T-helper 22 cell (primary cell): ENCODE data around the gene TUBA1C.
A peak's percentile ranks its signal among the peaks of the same experiment; 100 is the strongest.

Experiments used
- DNase-seq: peaks from one replicate; pipeline ENCODE4 v3.0.0-alpha.2; 2020; ENCODE audit warnings: low read depth

Gene TUBA1C

DNA sequence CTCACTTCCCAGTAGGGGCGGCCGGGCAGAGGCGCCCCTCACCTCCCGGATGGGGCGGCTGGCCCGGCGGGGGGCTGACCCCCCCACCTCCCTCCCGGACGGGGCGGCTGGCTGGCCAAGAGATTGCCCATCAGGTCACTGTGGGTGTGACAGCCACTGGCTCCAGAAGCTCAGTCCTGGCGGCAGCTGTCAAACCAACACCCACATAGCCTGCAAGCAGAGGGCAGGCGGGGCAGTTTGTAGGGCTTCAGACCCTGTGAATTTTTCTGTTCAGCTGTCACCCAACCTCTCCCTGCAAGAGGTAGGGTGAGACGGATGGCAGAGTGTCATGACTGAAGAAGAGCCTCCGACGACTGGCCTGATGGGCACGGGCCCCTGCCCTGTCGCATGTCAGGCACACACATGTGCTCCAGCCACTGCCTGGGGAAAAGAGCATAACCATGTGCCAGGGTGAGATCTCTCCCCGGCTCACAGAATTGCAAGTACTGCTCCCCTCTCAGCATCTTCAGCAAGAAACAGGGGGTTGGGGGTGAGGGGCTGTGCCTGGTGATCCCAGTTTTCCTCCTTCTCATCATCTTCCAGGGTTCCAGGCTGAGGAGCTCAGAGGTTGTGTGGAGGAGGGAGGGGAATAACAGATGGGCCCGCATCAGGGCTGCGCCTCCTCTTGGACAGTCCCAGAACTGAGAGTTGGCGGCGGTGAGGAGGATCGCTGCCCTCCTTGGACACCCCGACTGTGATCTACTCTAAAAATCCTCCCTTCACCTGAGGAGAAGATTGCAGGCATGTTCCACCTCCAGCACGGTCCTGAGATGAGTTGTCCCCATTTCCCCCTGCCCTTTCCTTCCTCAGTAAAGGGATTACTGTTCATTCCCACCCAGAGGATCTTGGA, 18.9 kb downstream of the TUBA1C start:
- DNase-seq = no peak

DNA sequence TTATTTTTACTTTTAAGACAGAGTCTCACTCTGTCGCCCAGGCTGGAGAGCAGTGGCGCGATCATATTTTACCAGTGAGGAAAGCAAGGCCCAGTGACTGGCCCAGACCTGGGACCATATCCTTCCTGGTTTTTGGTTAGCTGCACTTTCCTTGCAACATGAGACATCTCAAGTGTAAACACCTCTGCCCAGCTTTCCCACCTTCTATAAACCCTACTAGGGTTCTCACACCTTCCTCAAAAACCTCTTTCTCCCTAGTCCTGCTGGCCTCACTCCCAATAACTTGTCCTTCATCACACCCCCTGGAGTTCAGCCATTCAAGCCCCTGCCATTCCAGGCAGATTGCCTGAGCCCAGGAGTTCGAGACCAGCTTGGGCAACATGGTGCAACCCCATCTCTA, 19.8 kb downstream of the TUBA1C start:
- DNase-seq = no peak

DNA sequence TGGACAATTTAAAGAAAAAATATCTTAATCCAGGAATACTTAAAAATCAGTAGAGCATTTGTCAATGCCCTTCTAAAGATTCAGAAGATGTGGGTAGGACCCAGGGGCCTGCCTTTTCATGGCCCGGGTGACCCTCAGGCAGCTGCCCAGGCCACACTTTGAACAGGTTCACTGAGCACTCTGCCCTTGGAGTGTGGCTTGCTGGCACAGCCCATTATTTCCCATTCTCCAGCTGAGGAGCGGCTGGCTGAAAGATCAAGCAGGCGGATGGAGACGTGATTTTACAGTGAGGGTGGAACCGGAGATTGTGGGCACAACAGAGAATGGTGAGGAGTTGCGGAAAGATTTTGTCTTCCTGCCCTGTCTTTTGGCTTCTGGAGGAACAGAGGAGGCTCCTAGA, 23.0 kb downstream of the TUBA1C start:
- no peak for DNase-seq

DNA sequence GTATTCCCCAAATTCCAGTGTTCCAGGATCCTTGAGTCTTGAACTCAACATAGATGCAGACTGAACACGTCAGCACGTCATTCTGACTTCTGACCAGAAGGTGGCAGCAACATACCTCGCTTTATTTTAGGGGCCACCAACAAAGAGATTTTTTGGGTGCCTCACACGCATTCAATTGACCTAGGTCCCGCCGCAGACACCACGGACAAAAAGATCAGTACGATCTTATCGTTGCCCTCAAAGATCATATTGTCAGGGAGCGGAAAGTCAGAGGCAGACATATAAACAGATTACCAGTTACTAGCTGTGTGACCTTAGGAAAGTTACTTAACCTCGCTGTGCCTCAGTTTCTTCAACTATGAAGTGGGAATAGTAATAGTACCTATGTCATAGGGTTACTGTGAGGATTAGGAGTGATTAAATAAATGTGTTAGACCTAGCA, 23.6 kb downstream of the TUBA1C start:
- peak; percentile 30 for DNase-seq

DNA sequence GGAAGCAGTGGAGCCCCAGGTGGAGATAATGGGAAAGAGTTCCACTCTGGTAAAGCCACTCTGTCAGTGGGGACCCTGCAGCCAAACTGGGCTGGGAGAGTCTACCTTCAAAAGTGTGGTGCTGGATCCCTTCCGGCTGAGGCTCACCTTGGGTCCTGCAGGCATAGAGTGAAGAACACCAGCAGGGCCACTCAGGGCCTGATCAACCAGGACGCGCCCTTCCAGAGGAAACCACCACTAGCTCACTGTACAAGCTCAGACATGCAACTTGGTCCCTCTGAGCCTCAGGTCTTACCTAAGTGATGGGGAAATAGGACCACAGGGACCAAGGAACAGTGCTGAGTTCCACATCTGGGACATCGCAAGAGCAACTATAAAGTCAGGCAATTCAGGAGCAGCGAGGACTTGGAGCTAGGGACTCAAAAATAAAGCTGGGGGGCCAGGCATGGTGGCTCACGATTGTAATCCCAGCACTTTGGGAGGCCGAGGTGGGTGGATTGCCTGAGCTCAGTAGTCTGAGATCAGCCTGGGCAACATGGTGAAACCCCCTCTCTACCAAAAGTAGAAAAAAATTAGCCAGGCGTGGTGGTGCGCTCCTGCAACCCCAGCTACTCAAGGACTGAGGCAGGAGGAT, 24.2 kb downstream of the TUBA1C start:
- DNase-seq = no peak

DNA sequence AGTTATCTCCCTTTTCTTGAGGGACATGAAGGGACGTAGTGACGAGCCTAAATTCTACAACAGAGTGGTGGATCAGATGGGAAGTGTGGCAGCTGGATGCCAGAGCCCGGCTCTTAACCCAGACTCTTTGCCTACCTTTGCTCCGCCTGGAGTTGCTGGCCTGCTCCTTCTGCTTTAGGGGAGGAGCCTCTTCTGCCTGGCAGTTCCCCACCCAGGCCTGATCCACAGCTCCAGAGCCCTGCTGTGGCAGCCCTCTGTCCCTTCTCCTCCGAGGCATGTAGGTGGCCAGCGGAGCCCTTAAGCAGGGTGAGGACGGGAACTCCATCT, 27.8 kb downstream of the TUBA1C start:
- no peak for DNase-seq

DNA sequence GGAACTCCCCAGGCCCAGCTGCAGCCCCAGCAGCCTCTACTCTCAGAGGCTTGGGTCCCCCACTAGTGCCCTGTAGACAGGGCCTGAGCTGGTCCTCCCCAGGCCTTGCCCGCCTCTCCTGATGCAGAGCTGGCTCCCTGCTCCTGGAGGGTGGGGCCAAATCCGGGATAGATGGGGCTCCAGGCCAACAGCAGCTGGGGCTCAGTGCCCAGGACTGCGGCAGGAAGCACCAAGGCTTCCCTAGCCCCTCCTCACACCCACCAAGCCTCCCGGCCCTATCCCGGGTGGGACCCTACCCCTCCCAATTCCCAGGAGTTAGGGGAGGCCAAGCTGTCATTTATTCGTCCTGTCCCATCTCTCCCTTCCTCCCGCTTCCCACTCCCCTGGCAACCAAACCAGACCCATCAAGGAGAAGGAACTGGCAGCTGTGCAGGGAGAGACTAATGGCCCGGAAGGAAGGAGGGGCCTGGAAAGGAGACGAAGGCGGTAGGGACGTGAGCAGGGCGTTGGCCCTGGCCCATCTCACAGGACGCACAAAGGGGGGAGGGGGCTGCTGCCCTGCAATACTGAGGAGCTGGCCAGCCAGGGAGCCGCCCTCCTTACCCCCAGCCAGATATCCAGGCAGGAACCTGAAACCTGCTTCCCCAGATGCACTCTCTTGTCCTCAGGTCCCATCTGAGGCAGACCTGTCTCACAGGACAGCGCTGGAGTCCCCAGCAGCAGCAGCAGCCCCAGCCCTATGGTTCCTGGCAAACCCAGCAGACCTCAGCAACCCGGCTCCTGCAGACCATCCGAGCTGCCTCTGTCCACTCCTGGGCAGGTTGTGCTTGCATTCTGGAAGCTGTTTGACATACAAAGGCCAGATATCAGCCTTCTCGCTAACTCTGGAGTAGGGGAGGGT, 28.4 kb downstream of the TUBA1C start:
- DNase-seq = no peak

DNA sequence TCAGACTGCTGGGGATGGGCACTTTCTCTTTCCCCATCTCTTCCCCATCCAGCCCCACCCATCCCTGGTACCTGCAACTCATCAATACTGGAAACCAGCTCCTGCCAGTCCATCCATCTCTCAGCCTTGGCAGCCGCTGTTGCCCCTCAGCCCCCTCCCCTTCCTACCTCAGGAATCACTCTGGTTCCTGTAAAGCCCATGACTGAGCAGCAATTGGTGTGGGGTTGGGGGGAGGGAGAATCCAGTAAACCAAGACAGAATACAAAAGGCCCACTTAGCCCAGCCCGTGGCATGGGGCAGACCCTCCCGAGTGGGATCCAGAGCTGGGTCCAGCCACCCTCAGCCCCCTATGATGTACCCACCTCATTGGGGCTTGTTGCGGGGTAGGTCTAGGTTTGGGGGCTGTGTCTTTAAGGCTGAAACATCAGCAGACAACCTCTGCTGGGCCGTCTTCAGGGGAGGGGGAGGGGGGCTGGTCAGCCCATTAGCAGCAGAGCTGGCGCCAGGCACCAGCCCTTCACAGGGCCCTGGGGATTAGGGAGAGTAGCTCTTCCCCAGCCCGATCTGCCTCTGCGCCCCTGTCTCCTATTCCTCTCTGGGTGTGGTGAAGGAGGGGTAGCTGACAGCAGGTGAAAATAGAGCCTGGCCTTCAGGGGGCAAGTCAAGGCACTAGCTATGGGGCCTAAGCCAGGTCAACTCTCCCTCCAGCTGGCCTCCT, 29.4 kb downstream of the TUBA1C start:
- DNase-seq = no peak

DNA sequence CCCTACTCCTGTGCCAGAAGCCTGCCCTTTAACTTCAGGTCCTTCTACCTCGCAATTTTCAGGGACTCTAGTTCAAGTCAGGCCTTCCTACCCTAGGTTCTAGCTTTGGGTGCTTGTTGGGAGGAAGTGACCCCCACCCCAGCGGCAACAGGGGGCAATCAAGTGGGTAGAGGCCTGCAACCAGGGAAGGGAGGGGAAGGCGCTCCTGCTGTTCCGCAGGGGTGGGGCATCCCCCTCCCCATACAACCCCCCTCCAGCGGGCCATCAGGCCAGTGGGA, 29.9 kb downstream of the TUBA1C start:
- DNase-seq = no peak

DNA sequence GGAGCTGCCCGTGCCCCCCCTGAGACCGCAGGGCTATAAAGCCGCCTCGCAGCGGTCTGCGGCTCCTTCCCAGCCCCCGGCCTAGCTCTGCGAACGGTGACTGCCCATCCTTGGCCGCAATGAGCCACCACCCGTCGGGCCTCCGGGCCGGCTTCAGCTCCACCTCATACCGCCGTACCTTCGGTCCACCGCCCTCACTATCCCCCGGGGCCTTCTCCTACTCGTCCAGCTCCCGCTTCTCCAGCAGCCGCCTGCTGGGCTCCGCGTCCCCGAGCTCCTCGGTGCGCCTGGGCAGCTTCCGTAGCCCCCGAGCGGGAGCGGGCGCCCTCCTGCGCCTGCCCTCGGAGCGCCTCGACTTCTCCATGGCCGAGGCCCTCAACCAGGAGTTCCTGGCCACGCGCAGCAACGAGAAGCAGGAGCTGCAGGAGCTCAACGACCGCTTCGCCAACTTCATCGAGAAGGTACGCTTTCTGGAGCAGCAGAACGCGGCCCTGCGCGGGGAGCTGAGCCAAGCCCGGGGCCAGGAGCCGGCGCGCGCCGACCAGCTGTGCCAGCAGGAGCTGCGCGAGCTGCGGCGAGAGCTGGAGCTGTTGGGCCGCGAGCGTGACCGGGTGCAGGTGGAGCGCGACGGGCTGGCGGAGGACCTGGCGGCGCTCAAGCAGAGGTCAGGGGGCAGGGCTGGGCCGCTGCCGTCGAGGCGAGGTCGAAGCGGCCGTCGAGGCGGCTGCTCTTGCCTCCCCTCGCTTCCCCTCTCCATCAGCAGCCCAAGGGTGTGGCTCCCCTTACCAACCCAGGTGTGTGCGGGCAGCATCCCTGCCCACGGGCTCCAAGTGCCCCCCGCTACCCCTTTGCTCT, 30.4 kb downstream of the TUBA1C start, which contains the start of gene PRPH:
TSS of gene PRPH (plus strand) at position 66 of the 855 bp plus-strand sequence. CDS start at position 120, 54 bp downstream.
- no peak for DNase-seq

DNA sequence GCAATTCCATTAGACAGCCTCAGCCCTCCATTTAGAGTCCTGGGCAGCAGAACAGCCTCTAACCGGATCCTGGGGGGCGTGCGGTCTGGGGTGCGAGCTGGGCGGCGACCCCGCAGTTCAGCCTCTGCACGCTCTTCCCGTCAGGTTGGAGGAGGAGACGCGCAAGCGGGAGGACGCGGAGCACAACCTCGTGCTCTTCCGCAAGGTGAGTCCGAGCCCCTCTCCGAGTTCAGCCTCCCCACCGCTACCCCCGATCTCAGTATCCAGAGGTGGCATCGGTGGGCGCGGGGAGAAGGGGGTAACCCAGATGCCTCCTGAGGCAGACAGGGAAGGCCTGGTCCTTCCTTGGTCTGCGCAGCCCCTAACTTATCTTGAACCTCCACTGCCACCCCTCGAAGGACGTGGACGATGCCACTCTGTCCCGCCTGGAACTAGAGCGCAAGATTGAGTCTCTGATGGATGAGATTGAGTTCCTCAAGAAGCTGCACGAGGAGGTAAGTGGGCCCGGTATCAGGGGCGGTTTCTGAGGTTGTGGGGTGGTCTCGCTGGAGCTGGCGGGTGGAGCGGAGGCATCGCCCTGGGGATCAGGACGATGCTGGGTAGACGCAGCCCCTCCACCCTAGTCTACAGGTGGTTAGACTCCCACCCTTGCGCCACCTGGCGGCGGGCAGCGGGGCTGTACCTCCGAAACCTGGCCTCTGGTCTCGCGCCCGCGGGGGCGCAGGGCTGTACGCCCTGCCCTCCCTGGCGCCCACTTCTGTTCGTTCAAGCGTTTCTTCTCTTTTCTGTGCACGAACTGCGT, 31.4 kb downstream of the TUBA1C start:
- peak; percentile 17 for DNase-seq

DNA sequence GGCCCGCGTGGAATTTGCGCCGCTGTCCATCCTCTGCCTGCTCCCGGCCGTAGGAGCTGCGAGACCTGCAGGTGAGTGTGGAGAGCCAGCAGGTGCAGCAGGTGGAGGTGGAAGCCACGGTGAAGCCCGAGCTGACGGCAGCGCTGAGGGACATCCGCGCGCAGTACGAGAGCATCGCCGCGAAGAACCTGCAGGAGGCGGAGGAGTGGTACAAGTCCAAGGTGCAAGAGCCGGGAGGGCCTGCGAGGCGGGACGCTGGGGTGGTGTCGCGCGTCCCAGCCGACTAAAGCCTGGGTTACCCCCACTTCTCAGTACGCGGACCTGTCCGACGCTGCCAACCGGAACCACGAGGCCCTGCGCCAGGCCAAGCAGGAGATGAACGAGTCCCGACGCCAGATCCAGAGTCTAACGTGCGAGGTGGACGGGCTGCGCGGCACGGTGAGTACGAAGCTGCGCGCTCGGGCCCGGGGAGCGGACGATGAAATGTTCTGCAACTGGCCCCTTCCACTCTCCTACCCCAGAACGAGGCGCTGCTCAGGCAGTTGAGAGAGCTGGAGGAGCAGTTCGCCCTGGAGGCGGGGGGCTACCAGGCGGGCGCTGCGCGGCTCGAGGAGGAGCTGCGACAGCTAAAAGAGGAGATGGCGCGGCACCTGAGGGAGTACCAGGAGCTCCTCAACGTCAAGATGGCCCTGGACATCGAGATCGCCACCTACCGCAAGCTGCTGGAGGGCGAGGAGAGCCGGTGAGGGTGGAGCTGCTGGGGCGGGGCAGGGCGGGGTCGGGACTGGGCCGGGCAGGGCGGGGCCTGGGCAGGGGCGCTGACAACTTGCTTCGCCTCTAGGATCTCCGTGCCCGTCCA, 32.2 kb downstream of the TUBA1C start:
- DNase-seq = peak; percentile 5

DNA sequence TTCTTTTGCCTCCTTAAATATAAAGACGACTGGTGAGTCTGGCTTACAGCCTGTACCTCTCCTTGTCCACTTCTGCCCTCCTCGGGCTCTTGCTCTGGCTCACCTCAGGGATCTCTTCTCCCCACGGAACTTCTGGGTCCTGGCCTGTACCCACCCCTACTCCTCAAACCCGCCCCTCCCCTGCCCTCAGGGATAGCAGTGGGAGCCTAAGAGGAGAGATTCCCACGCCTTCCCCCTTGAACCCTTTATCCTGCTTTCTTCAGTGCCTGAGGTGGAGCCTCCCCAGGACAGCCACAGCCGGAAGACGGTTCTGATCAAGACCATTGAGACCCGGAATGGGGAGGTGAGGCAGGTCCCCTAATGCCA, 32.8 kb downstream of the TUBA1C start:
- no peak for DNase-seq

DNA sequence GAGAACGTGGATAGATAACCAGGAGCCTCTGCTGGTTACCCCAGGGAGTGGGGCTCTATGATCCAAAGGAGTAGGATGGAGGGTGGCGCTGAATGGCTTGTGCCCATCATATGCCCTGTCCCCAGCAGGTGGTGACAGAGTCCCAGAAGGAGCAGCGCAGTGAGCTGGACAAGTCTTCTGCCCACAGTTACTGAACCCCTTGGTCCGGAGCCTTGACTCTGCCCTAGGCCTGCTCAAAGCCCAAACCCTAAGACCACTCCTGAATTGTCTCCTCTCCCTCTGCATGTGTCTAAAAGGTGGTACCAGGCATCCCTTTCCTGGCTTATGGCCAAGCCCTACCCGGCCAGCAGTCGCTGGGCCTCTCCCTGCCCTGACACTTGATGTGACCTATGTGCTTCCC, 33.3 kb downstream of the TUBA1C start:
- DNase-seq = no peak

DNA sequence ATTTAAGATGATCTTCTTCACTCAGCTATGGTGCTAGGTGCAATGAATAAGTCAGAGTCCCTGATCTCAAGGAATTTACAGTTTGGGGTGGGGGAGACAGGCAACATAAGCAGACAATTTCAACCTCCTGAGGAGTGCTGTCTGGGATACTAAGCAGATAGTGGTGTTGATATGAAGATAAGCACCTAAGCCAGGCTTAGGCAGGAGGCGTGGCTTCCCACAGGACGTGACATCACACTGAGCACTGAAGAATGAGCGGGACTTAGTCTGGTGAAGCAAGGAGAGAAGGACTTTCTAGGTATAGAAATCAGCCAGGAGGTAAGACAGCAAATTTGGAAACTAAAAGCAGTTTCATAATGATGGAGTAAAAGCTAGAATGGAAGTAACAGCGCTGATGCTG, 36.9 kb downstream of the TUBA1C start:
- DNase-seq = no peak

DNA sequence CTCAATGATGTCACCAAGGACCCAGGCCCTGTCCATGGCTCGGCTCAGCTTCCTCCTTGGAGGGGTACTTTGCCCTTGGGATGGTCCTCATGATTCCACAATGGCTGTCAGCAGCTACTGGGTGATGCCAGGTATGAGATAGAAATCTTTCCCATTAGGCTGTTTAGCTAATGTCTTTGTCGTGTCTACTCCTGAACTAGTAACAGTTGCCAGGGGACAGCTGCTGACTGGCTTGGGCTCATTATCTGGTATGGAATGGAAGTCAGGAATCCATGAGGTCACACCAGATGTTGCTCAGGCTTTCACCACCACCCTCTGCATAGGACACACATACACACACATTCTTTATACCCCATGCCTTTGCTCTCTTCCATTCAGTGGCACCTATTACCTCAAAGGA, 39.3 kb downstream of the TUBA1C start:
- DNase-seq = no peak

DNA sequence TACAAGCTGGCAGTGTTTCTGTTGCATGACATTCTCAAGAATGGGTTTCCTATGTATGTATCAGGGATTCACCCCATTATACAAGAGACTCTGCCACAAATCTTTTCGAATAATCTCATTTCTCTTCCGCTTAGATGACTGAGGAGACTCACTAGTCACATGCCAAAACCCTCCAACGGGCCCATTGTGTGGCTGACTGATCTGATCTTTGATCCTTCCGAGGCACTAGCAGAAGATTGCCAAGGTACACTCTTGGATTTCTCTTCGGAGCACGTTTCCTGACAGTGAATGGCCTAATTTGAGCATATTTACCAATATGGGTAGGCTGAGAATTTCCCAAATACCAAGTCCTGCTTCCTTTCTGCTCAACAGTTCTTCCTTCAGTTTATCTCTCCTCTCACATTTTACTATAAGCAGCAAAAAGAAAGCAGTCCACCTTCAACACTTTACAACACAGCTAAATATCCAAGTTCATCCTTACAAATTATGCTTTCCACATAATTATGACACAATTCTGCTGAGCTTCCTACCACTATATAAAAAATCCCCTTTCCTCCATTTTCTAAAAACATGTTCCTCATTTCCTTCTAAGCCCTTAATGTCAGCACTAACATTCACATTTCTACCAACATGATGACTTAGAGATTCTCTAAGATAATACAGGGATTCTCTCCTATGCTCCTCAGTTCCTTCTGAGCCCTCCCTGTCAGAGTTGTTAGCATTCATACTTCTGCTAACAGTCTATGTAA, 41.1 kb downstream of the TUBA1C start:
- no peak for DNase-seq

DNA sequence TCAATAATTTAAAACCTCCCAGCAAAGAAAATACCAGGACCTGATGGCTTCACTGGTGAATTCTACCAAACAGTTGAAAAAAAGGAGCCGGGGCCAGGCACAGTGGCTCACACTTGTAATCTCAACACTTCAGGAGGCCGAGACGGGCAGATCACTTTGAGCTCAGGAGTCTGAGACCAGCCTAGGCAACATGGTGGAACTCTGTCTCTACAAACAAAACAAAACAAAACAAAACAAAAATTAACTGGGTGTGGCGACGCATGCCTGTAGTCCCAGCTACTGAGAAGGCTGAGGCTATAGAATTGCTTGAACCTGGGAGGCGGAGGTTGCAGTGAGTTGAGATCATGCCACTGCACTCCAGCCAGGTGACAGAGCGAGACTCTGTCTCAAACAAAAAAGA, 44.5 kb downstream of the TUBA1C start:
- no peak for DNase-seq
